ENCODE data around the gene KCNQ1. TPM values are rescaled to one million over a fixed set of nuclear protein-coding genes. Genes with fewer than 3 reads are reported as not detected.

Gene KCNQ1
- total RNA-seq, 1 donor from 2014 or later = 1.1 TPM

- no peak for DNase-seq (ENCODE audit: extremely low read depth, low read depth, low spot score)
Measured at GRCh38 chr11:2672553-2673249, 227.9 kb downstream of the KCNQ1 start.

DNA sequence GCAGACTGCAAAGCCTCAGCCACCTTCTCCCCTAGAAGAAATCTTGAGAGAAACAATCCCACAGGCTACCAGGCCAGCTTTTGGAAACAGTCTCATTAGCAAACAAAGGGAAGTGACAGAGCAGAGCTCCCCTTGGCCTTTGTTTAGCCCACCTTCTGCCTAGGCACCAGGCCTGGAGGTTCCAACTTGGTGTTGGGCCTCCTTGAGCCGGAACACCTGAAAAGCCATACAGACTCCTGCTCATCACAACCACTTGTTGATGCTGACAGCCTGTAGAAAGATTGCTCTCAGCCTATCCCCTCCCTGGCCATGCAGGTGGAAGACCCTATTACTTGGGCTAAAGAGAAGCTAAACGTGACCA, 228.4 kb downstream of the KCNQ1 start:
- no peak for DNase-seq (ENCODE audit: extremely low read depth, low read depth, low spot score)

- DNase-seq (ENCODE audit: extremely low read depth, low read depth, low spot score) = no peak
Measured at GRCh38 chr11:2673871-2674471, 229.2 kb downstream of the KCNQ1 start.

GRCh38 chr11:2674658-2675131, 229.9 kb downstream of the KCNQ1 start:
- DNase-seq (ENCODE audit: extremely low read depth, low read depth, low spot score) = no peak

- no peak for DNase-seq (ENCODE audit: extremely low read depth, low read depth, low spot score)
Measured at GRCh38 chr11:2675540-2675939, 230.7 kb downstream of the KCNQ1 start.

- no peak for DNase-seq (ENCODE audit: extremely low read depth, low read depth, low spot score)
Measured at GRCh38 chr11:2677127-2677526, 232.3 kb downstream of the KCNQ1 start.

GRCh38 chr11:2678396-2678795, 233.6 kb downstream of the KCNQ1 start:
- no peak for DNase-seq (ENCODE audit: extremely low read depth, low read depth, low spot score)

DNA sequence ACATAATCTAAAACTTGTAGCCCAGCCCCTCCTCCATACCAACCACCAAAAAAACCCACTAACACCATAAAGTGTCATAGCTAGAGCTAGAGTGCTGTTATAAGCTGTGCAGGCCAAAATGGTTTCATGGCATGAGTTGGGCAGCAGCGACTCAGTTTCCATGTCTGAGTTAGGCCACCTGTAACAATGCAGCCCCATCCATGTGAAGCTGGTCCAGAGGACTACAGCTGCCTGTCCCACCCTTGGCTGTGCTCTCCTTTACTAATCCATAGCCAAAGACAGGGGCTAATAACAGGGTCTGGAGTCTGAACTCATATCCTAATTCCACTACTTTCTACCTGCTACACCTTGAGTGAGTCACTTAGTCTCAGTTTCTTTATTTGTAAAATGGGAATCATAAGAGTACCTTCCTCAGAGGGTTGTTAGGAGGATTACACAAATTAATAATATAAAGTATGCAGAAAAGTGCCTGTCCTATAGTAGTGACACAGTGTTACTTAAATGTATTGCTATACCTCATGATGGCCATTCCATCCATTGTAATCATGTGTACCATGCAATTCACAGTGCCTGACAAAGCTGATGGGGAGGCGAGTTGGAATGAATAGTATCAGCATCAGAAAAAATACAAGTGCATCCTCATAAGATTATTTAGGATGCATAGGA, 234.3 kb downstream of the KCNQ1 start:
- no peak for DNase-seq (ENCODE audit: extremely low read depth, low read depth, low spot score)

DNA sequence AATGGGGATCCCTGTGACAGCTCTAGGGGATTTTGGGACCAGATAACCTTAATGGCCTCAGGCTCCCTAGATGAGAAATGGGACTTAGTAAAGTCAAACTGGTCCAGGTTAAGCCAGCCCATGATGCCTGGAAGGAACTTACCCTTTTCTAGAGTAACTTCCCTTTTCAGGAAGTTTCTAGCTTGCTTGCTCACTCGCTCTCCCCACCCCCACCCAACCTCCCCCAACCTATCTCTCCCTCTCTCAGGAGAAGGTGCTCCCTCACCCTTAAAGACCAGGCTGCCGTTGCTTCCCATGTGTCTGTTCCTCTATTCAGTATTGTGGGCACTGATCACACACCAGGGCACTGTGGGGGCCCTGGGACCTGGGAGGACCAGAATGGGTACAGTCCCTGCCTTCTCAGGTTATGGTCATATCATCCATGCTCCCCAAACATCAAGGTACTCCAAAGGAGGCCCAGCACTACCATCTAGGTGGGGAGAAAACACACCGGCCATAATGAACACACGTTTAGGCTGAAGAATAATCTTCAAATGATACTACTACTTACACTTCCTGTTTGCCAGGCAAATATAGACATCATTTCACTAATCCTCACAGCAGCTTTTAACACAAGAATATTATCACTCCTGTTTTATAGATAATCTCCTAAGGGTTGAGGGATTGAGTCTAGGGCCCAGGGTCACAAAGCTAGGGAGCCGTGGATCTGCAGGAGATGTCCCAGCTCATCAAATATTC, 236.8 kb downstream of the KCNQ1 start:
- DNase-seq (ENCODE audit: extremely low read depth, low read depth, low spot score) = no peak

GRCh38 chr11:2683806-2684205, 239.0 kb downstream of the KCNQ1 start:
- no peak for DNase-seq (ENCODE audit: extremely low read depth, low read depth, low spot score)

GRCh38 chr11:2684581-2684980, 239.8 kb downstream of the KCNQ1 start:
- no peak for DNase-seq (ENCODE audit: extremely low read depth, low read depth, low spot score)

DNA sequence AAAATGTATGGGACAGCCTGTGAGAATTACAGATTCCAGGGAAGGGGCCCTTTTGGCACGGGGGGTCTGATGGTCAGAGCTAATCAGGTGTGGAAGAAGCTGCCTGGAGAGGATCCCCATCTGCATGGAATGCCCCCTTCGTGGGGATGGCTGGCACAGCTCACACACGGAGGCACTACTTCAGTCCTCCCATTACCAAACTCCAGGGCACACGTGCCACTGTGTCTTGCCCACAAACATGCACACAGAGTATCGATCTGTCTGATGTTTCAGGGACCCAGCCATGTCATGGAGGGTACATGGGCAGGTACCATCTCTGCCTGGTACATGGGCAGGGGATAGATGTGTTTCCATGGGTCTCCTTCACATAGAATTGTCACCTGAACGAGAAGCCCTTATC, 240.2 kb downstream of the KCNQ1 start:
- DNase-seq (ENCODE audit: extremely low read depth, low read depth, low spot score) = no peak

DNA sequence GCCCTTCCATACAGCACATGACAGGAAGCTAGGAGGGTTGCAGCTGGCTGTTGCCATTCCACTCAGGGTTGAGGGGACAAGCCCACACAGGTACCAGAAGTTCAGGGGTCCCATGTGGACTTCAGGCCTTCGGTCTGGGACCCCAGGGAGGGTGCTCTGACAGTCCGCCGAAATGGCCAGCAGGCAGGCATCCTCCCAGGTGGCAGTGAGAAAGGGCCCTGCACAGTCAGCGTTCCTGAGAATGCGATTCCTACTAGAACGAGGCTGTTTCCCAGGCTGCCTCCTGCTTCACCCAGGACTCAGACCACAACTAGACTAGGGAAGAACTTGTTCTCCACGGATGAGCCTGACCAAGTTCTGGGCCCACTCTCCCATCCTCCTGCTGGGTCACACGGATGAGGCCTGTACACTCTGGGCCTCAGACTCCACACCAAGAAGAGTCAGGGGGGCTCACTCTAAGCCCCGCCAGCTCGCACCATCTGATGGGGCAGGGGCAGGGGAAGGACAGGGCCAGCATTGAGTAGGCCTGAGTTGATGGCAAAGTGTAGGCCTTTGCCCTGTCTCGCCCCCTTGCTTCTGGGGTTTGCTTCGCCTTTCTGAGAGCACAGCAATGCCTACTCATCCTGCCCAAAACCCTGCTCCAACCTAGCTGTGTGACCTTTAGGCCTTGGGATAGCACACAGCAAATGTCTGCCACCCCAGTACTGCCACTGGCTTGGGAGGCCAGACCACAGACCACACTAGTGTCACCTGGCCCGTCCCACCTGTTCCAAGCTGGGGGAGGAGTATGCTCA, 241.0 kb downstream of the KCNQ1 start:
- DNase-seq (ENCODE audit: extremely low read depth, low read depth, low spot score) = no peak

GRCh38 chr11:2686360-2687222, 241.8 kb downstream of the KCNQ1 start:
- DNase-seq (ENCODE audit: extremely low read depth, low read depth, low spot score) = no peak

DNA sequence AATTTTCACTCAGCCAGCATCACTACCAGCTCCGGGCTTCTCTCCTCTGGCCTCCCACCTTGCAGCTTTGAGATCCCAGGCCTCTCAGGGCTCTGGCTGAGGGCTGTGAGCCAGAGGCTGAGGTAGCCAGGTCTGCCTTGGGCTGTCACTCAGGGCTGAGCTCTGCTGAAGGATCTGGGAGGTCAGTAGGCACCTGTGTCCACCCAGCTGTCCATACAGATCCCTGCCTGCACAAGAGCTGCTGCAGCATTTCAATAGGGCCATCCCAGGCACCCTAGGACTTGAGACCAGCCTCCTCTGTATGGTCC, 242.4 kb downstream of the KCNQ1 start:
- DNase-seq (ENCODE audit: extremely low read depth, low read depth, low spot score) = no peak

DNA sequence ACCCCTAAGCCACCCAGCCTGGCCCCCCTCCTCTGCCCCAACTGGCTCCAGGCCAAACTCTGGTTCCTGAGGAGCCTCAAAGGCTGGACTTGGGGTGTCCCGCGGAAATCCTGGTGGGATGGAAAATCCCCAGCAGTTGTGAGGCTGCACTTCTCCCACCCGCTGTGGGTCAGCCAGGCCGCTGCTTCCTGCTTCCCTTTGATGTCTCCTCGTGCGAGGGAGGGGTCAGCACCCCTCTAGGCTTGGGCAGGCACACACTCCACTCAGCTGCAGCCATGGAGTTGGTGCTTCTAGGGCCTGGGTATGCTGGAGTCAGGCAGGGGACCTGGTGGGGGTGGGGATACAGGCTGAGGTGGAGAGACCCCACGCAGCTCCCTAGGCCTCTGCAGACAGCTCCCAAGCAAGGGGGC, 243.0 kb downstream of the KCNQ1 start:
- no peak for DNase-seq (ENCODE audit: extremely low read depth, low read depth, low spot score)

- no peak for DNase-seq (ENCODE audit: extremely low read depth, low read depth, low spot score)
Measured at GRCh38 chr11:2688381-2689231, 243.8 kb downstream of the KCNQ1 start.

- no peak for DNase-seq (ENCODE audit: extremely low read depth, low read depth, low spot score)
Measured at GRCh38 chr11:2689651-2690575, 245.1 kb downstream of the KCNQ1 start.
